Gastroesophageal sphincter (tissue), 3 donors: ENCODE measurements around the gene SPECC1L.

Experiments used
- POLR2AphosphoS5 ChIP-seq: sonication (generic); formaldehyde crosslinking; IDR thresholded peaks from one replicate; pipeline ENCODE4 v1.6.1; 2017; ENCODE audit warnings: antibody characterized with exemption
- TF ChIP-seq, protein P1 (sequence below), 4 experiments: fragments of 200-600 bp in 2 of 4; fragments of 450-650 bp in 2 of 4; sonication (generic) in 1 of 4; IDR thresholded peaks; one replicate each; pipeline ENCODE4 v1.5.1; 2017 to 2019; ENCODE audit warnings: antibody characterized with exemption in 4 of 4, mild to moderate bottlenecking in 2 of 4, moderate library complexity in 2 of 4

DNA sequence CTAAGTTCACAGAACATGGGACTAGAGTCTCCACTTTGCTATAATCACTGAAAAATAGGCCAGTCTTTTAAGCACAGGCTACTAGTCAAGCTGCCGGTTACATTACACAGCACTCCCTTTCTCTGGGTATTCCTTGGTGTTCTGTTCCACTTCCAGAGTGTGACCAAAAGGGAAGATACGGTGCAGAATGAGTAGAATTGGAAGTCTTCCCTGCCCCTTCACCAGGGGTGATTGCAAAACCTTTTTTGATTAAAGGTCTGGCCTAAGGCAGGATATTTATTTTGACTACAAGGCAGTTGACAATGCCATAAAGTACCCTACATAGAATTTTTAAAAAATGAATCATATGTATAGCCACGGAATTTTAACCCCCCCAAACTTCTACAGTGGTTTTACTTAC is 97.2 kb downstream of the SPECC1L start:
- no peak for TF ChIP-seq POLR2AphosphoS5
- TF ChIP-seq, protein P1, sequence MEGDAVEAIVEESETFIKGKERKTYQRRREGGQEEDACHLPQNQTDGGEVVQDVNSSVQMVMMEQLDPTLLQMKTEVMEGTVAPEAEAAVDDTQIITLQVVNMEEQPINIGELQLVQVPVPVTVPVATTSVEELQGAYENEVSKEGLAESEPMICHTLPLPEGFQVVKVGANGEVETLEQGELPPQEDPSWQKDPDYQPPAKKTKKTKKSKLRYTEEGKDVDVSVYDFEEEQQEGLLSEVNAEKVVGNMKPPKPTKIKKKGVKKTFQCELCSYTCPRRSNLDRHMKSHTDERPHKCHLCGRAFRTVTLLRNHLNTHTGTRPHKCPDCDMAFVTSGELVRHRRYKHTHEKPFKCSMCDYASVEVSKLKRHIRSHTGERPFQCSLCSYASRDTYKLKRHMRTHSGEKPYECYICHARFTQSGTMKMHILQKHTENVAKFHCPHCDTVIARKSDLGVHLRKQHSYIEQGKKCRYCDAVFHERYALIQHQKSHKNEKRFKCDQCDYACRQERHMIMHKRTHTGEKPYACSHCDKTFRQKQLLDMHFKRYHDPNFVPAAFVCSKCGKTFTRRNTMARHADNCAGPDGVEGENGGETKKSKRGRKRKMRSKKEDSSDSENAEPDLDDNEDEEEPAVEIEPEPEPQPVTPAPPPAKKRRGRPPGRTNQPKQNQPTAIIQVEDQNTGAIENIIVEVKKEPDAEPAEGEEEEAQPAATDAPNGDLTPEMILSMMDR (IDR thresholded peaks at IDR 0.05) = no peak
